A549 (cell line): ENCODE data around the gene USP54.

Experiments used
- BHLHE40 ChIP-seq: IDR thresholded peaks from 2 replicates; pipeline ENCODE4 v1.6.1; 2012; ENCODE audit warnings: low read depth, low read length, inconsistent platforms
- CHD2 ChIP-seq: fragments of 150-350 bp; IDR thresholded peaks from 2 replicates; pipeline ENCODE4 v1.6.1; 2014; ENCODE audit warnings: low read length; ENCODE audit not compliant: partially characterized antibody
- EP300 ChIP-seq, 2 experiments: fragments of >200 bp; sonication (Bioruptor Twin); formaldehyde crosslinking; IDR thresholded peaks; 2 replicates in 1 of 2; 3 replicates in 1 of 2; pipeline ENCODE4 v1.6.1; 2016 to 2017
- HDAC2 ChIP-seq: fragments of 200-600 bp; sonication (generic); IDR thresholded peaks from 2 replicates; pipeline ENCODE4 v1.6.1; 2016
- POLR2A ChIP-seq: IDR thresholded peaks from 2 replicates; pipeline ENCODE4 v1.6.1; 2012; ENCODE audit warnings: mild to moderate bottlenecking, low read length
- TF ChIP-seq, protein P1 (sequence below): fragments of >200 bp; sonication (Bioruptor Twin); formaldehyde crosslinking; IDR thresholded peaks from 3 replicates; pipeline ENCODE4 v1.5.1; 2016
- TF ChIP-seq, protein P2 (sequence below): fragments of 450-650 bp; IDR thresholded peaks from 2 replicates; pipeline ENCODE4 v1.6.1; 2014; ENCODE audit warnings: antibody characterized with exemption

DNA sequence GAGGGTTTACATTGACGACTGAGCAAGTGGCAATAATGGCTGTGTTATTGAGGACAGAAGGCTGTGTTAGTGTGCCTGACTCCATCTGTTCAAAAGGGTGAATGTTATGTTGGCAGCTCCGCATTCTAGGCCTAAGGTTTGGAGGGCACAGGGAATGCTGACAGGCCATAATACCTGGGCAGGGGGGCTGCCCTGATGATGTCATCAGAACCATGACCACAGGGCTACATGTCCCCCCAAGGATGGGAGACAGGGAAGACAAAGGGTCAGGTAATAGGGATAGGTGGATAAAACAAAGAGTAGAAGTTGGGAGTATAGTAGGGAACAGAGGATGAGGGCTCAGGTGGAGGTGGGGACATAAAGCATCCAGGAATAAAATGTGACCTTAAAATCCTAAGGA is 93.5 kb downstream of the USP54 start:
- TF ChIP-seq HDAC2 (no peak), BHLHE40 (no peak), POLR2A (no peak), CHD2 (no peak), EP300 (IDR thresholded peaks at IDR 0.05) (no peak)
- TF ChIP-seq, protein P1, sequence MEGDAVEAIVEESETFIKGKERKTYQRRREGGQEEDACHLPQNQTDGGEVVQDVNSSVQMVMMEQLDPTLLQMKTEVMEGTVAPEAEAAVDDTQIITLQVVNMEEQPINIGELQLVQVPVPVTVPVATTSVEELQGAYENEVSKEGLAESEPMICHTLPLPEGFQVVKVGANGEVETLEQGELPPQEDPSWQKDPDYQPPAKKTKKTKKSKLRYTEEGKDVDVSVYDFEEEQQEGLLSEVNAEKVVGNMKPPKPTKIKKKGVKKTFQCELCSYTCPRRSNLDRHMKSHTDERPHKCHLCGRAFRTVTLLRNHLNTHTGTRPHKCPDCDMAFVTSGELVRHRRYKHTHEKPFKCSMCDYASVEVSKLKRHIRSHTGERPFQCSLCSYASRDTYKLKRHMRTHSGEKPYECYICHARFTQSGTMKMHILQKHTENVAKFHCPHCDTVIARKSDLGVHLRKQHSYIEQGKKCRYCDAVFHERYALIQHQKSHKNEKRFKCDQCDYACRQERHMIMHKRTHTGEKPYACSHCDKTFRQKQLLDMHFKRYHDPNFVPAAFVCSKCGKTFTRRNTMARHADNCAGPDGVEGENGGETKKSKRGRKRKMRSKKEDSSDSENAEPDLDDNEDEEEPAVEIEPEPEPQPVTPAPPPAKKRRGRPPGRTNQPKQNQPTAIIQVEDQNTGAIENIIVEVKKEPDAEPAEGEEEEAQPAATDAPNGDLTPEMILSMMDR: no peak
- TF ChIP-seq, protein P2, sequence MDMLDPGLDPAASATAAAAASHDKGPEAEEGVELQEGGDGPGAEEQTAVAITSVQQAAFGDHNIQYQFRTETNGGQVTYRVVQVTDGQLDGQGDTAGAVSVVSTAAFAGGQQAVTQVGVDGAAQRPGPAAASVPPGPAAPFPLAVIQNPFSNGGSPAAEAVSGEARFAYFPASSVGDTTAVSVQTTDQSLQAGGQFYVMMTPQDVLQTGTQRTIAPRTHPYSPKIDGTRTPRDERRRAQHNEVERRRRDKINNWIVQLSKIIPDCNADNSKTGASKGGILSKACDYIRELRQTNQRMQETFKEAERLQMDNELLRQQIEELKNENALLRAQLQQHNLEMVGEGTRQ: no peak
